HG03039 (cell line): Measurements from ENCODE around the gene MAP3K6.

Source experiments
- ATAC-seq: cut with Tn5 transposase; IDR thresholded peaks from one replicate; pipeline ENCODE4 v1.9.1; 2021; ENCODE audit warnings: mild to moderate bottlenecking, moderate library complexity; ENCODE audit not compliant: unreplicated experiment

MAP3K6 gene

DNA sequence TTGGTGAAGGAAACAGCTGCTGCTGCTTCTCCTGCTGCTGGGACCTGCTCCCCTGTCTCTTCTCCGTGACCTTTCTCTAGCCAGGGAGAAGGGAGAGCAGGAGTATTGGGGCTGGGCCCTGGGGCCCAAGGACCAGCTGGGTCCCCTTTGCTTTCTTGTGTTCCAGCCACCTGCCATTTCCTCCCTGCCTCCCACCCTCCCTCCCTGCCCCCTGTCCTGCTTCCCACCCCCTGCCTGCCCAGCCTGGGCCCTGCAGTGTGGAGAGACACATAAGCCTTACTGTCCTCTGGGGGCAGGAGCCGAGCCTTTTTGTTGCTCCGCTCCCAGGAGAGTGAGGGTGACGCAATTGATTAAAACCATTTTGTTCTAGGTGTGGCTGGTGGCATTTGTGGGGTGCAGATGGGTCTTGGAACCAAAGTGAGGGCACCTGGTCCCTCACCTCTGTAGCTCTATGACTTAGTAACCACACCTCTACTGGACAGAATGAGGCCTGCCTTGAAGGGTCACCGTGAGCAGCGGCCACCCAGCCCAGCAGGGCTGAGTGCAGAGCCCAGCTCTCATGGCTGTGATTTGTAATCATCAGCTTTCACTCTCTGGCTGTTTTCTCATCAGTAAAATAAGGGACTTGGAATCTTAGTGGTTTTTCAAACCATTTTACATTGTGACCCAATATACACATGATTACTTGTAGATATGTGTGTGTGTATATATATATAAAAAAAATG is 58.7 kb downstream of the MAP3K6 start:
- no peak for ATAC-seq

DNA sequence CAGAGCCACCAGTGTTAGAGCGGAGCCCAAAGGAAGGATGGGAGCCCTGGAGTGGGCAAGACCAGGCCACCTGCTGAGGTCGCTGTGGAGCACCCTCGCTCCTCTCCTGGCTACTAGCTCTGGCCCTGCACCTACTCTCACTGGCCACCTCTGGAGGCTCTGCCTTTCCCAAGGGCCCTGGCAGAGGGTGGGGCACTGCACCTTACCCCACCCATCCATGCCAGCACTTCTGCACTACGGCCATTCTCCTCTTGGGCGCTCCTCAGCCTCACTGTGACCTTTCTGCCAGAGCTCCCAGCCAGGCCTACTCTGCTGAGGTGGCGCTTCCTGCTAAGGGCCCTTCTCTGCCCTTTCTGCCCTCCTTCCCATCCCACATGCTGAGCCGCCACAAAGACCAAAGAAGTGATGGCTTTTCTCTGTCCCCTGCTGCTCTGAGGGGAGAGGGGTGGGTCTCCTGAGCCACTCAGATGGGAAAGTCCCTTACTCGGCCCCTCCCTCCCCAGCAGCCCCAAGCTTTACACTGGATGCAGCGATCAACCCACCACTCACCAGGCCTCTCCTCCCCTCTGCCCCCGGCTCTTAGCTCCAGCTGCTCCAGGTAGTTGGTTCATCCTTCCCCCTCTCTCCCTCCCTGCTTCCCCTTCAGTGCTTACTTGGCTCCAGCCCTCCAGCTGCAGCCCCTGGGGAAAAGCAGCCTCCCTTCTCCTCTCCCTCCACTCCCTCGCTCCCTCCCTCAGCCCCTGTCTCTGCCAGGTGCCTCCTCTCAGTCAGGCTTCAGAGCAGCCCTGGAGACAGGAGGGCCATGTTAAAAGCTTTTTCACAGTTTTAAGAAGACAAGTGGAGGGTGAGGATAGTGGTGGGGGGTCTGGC is 59.6 kb downstream of the MAP3K6 start:
- ATAC-seq, result no peak

DNA sequence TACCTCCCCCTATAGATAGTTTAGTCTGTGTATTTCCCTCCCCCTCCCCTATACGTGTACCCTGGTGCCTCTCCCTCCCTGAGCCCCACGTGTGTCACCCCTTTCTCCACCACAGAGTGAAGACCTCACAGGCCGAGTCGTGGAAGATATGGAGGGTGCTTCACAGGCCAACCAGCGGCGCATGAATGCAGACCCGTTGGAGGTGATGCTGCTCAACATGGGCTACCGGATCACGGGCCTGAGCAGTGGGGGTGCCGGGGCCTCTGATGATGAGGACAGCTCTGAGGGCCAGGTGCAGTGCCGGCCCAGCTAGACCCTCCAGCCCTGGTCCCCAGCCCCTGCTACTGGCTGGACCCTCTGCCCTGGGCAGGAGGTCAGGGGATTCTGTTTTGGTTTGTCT is 60.7 kb downstream of the MAP3K6 start:
- ATAC-seq, result no peak
